ENCODE results near the gene GPR155.

- no peak for TF ChIP-seq CTCF (conservative IDR thresholded peaks at IDR 0.05)
- TF ChIP-seq ZFX (IDR thresholded peaks at IDR 0.05), result no peak
Measured at GRCh38 chr2:174442546-174443510, 44.0 kb downstream of the GPR155 start.

All from C4-2B (cell line).